HAP-1 (cell line): ENCODE data around the gene TMEM61.

ENCODE experiments used
- DNase-seq, 2 experiments: peaks; one replicate each; pipeline ENCODE4 v3.0.0-alpha.2; 2016 to 2020; ENCODE audit warnings: low spot score in 2 of 2
- H3K27me3 ChIP-seq: fragments of 250-450 bp; sonication (Bioruptor Pico); 2 replicates; pipeline ENCODE4 v1.5.1; 2020; ENCODE audit warnings: low read depth, mild to moderate bottlenecking, moderate library complexity
- H3K36me3 ChIP-seq: fragments of 250-450 bp; sonication (Bioruptor Pico); replicated peaks from 2 replicates; pipeline ENCODE4 v1.5.1; 2020; ENCODE audit warnings: mild to moderate bottlenecking
- H3K4me1 ChIP-seq: fragments of 250-450 bp; sonication (Bioruptor Pico); 2 replicates; pipeline ENCODE4 v1.5.1; 2020; ENCODE audit warnings: mild to moderate bottlenecking
- H3K4me3 ChIP-seq: fragments of 250-450 bp; sonication (Bioruptor Pico); 2 replicates; pipeline ENCODE4 v1.5.1; 2020; ENCODE audit warnings: mild to moderate bottlenecking, moderate library complexity
- H3K9me3 ChIP-seq: fragments of 250-450 bp; sonication (Bioruptor Pico); 2 replicates; pipeline ENCODE4 v1.5.1; 2020; ENCODE audit warnings: mild to moderate bottlenecking, moderate library complexity
- in situ Hi-C: fragments of 300-500 bp; cut with MboI; formaldehyde crosslinking; loops from 3 replicates; pipeline ENCODE4 v1.14.3; 2020; ENCODE audit warnings: low sequenced_read_pairs, inconsistent platforms, mixed read lengths

Gene TMEM61

GRCh38 chr1:55034476-55035133 lies 54.2 kb downstream of the TMEM61 start:
- H3K4me3 ChIP-seq = no peak overlapping the region
- in situ Hi-C loops = no loop called here
- no peaks in the 10 kb centered on the region for H3K36me3 ChIP-seq
- peaks cover 63% of the 10 kb centered on the region for H3K27me3 ChIP-seq
- no peak for DNase-seq
- H3K4me1 ChIP-seq = no peaks in the 10 kb centered on the region
- H3K9me3 ChIP-seq = no peaks in the 10 kb centered on the region

- Histone ChIP-seq H3K4me1 (no peaks in the 10 kb centered on the region), H3K36me3 (no peaks in the 10 kb centered on the region), H3K4me3 (no peak overlapping the region), H3K9me3 (no peaks in the 10 kb centered on the region), H3K27me3 (peaks cover 76% of the 10 kb centered on the region)
- in situ Hi-C loops = no loop called here
- no peak for DNase-seq
These were observed 55.5 kb downstream of the TMEM61 start for GRCh38 chr1:55035904-55036303.

GRCh38 chr1:55037733-55038551 lies 57.5 kb downstream of the TMEM61 start:
- Histone ChIP-seq H3K4me1 (no peaks in the 10 kb centered on the region), H3K4me3 (no peak overlapping the region), H3K27me3 (peaks cover 80% of the 10 kb centered on the region), H3K36me3 (no peaks in the 10 kb centered on the region), H3K9me3 (no peaks in the 10 kb centered on the region)
- in situ Hi-C loops = no loop called here
- no peak for DNase-seq

GRCh38 chr1:55038552-55038838 lies 58.1 kb downstream of the TMEM61 start:
- H3K27me3 ChIP-seq = peaks cover 79% of the 10 kb centered on the region

GRCh38 chr1:55038974-55039341 lies 58.5 kb downstream of the TMEM61 start:
- H3K4me3 ChIP-seq = no peak overlapping the region
- peaks cover 74% of the 10 kb centered on the region for H3K27me3 ChIP-seq
- no peak for DNase-seq
- H3K36me3 ChIP-seq = no peaks in the 10 kb centered on the region
- in situ Hi-C loops = no loop called here
- H3K9me3 ChIP-seq = no peaks in the 10 kb centered on the region
- H3K4me1 ChIP-seq = no peaks in the 10 kb centered on the region

More at GRCh38 chr1:55038552-55038838, 58.1 kb downstream of the TMEM61 start:
- Histone ChIP-seq H3K36me3 (no peaks in the 10 kb centered on the region), H3K4me3 (no peak overlapping the region), H3K4me1 (no peaks in the 10 kb centered on the region), H3K9me3 (no peaks in the 10 kb centered on the region)
- no peak for DNase-seq
- in situ Hi-C loops = no loop called here

GRCh38 chr1:55039342-55040082 lies 59.1 kb downstream of the TMEM61 start, which contains the start of gene PCSK9:
TSS of gene PCSK9 (plus strand) at chr1:55039548. CDS start at chr1:55039838, 290 bp downstream.
- Histone ChIP-seq H3K27me3 (peaks cover 69% of the 10 kb centered on the region), H3K4me1 (no peaks in the 10 kb centered on the region), H3K9me3 (no peaks in the 10 kb centered on the region), H3K4me3 (no peak within 1 kb of the TSS), H3K36me3 (no peaks in the 10 kb centered on the region)
- in situ Hi-C loops = no loop called here
- peak in 1 of 2 experiments; percentile 36 for DNase-seq

GRCh38 chr1:55040083-55040932 lies 59.9 kb downstream of the TMEM61 start:
- Histone ChIP-seq H3K4me1 (no peaks in the 10 kb centered on the region), H3K36me3 (no peaks in the 10 kb centered on the region), H3K27me3 (peaks cover 63% of the 10 kb centered on the region), H3K4me3 (no peak overlapping the region), H3K9me3 (no peaks in the 10 kb centered on the region)
- in situ Hi-C loops = no loop called here
- DNase-seq = no peak

GRCh38 chr1:55040933-55041494 lies 60.6 kb downstream of the TMEM61 start:
- Histone ChIP-seq H3K27me3 (peaks cover 56% of the 10 kb centered on the region), H3K36me3 (no peaks in the 10 kb centered on the region), H3K4me3 (no peak overlapping the region), H3K9me3 (no peaks in the 10 kb centered on the region), H3K4me1 (no peaks in the 10 kb centered on the region)
- in situ Hi-C loops = no loop called here
- DNase-seq = no peak

GRCh38 chr1:55041613-55042012 lies 61.2 kb downstream of the TMEM61 start:
- Histone ChIP-seq H3K27me3 (peaks cover 50% of the 10 kb centered on the region), H3K4me3 (no peak overlapping the region), H3K9me3 (no peaks in the 10 kb centered on the region), H3K36me3 (no peaks in the 10 kb centered on the region), H3K4me1 (no peaks in the 10 kb centered on the region)
- in situ Hi-C loops = no loop called here
- no peak for DNase-seq
